Measurements from ENCODE around the gene DIAPH3.

DNA sequence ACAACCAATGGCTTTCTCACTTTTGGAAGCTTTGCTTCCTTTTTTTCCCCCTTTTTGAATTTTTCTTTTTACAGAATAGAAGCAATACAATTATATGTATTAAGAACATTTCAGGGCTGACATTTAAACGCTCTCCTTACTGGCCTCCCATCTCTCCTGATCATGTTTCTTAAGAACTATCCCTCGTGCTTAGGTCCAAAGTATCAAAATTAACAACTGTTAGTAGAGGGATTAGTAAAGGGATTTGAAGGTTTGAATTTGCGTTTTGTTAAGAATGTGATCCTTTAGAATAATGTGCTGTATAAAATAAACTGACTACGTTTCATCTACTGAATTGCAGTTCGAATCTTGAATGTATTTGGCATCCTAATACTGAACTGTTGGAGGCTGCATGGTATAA, 424.8 kb downstream of the DIAPH3 start:
- TF ChIP-seq, protein P1, sequence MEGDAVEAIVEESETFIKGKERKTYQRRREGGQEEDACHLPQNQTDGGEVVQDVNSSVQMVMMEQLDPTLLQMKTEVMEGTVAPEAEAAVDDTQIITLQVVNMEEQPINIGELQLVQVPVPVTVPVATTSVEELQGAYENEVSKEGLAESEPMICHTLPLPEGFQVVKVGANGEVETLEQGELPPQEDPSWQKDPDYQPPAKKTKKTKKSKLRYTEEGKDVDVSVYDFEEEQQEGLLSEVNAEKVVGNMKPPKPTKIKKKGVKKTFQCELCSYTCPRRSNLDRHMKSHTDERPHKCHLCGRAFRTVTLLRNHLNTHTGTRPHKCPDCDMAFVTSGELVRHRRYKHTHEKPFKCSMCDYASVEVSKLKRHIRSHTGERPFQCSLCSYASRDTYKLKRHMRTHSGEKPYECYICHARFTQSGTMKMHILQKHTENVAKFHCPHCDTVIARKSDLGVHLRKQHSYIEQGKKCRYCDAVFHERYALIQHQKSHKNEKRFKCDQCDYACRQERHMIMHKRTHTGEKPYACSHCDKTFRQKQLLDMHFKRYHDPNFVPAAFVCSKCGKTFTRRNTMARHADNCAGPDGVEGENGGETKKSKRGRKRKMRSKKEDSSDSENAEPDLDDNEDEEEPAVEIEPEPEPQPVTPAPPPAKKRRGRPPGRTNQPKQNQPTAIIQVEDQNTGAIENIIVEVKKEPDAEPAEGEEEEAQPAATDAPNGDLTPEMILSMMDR (IDR thresholded peaks at IDR 0.05): no peak
- no peak for TF ChIP-seq ZFX (IDR thresholded peaks at IDR 0.05; ENCODE audit: borderline replicate concordance)

Data from 22Rv1 (cell line).